ENCODE data around the gene MTG1.
"Not testable (repeated sequence)": the region's sequence is repeated elsewhere in the genome, so short reads cannot be mapped to it uniquely, and the experiment has no call there.

MTG1 gene

GRCh38 chr10:133397938-133398337 lies 4.0 kb downstream of the MTG1 start:
- no peak for DNase-seq

GRCh38 chr10:133399123-133399601 lies 5.2 kb downstream of the MTG1 start:
- no peak for DNase-seq

GRCh38 chr10:133400624-133401424 lies 6.9 kb downstream of the MTG1 start:
- no peak for DNase-seq

GRCh38 chr10:133401500-133401899 lies 7.5 kb downstream of the MTG1 start:
- no peak for DNase-seq

GRCh38 chr10:133401981-133402725 lies 8.2 kb downstream of the MTG1 start:
- DNase-seq = no peak

GRCh38 chr10:133403359-133403758 lies 9.4 kb downstream of the MTG1 start:
- DNase-seq = no peak

- DNase-seq = no peak
Measured at GRCh38 chr10:133403784-133404183, 9.8 kb downstream of the MTG1 start.

- no peak for DNase-seq
Measured at GRCh38 chr10:133405272-133405671, 11.3 kb downstream of the MTG1 start.

- DNase-seq = no peak
Measured at GRCh38 chr10:133405844-133406527, 12.0 kb downstream of the MTG1 start.

- DNase-seq = no peak
Measured at GRCh38 chr10:133411523-133412380, 17.8 kb downstream of the MTG1 start.

- DNase-seq = no peak
Measured at GRCh38 chr10:133412381-133412711, 18.4 kb downstream of the MTG1 start.

GRCh38 chr10:133414401-133414800 lies 20.4 kb downstream of the MTG1 start:
- not testable (repeated sequence) for DNase-seq

GRCh38 chr10:133415752-133416151 lies 21.8 kb downstream of the MTG1 start:
- no peak for DNase-seq

- DNase-seq = no peak
Measured at GRCh38 chr10:133418289-133418993, 24.5 kb downstream of the MTG1 start.

GRCh38 chr10:133419211-133419950 lies 25.4 kb downstream of the MTG1 start:
- no peak for DNase-seq

- no peak for DNase-seq
Measured at GRCh38 chr10:133420028-133420427, 26.1 kb downstream of the MTG1 start.

- DNase-seq = no peak
Measured at GRCh38 chr10:133420579-133420978, 26.6 kb downstream of the MTG1 start.

GRCh38 chr10:133421336-133422222 lies 27.6 kb downstream of the MTG1 start:
- DNase-seq = no peak

Data from nucleus accumbens (tissue), 56 donors.